Fibroblast of pulmonary artery (primary cell): Measurements from ENCODE around the gene ARMH1.
A peak's percentile ranks its signal among the peaks of the same experiment; 100 is the strongest.

Experiments used
- DNase-seq: peaks from one replicate; pipeline ENCODE4 v3.0.0-alpha.2; 2010; ENCODE audit warnings: low read depth
- H3K4me3 ChIP-seq: replicated peaks from 2 replicates; pipeline ENCODE4 v1.5.1; 2011; ENCODE audit warnings: low read depth, mild to moderate bottlenecking, control low read depth, low read length, moderate library complexity
- CTCF ChIP-seq: IDR thresholded peaks from 2 replicates; pipeline ENCODE4 v1.5.1; 2011; ENCODE audit warnings: mild to moderate bottlenecking, control low read depth, low read length, inconsistent platforms; ENCODE audit errors: missing control alignments

Gene ARMH1

GRCh38 chr1:44723496-44724295 is 49.2 kb downstream of the ARMH1 start:
- H3K4me3 ChIP-seq: no peak overlapping the region
- TF ChIP-seq CTCF: no peak
- DNase-seq: no peak

GRCh38 chr1:44724296-44724954 is 49.9 kb downstream of the ARMH1 start:
- H3K4me3 ChIP-seq: no peak overlapping the region
- DNase-seq: no peak
- no peak for TF ChIP-seq CTCF

GRCh38 chr1:44724955-44725698 is 50.6 kb downstream of the ARMH1 start:
- no peak for DNase-seq
- H3K4me3 ChIP-seq: no peak overlapping the region
- no peak for TF ChIP-seq CTCF

GRCh38 chr1:44730741-44731512 is 56.4 kb downstream of the ARMH1 start, which contains the start of gene RNU5D-1:
TSS of gene RNU5D-1 (minus strand) at chr1:44731170.
- H3K4me3 ChIP-seq: peak within 1 kb of the TSS; percentile 40
- peak; percentile 81 for TF ChIP-seq CTCF
- peak; percentile 98 for DNase-seq

GRCh38 chr1:44733365-44733764 is 58.9 kb downstream of the ARMH1 start:
- H3K4me3 ChIP-seq: no peak overlapping the region
- DNase-seq: peak; percentile 58
- no peak for TF ChIP-seq CTCF

GRCh38 chr1:44733784-44734183 is 59.3 kb downstream of the ARMH1 start:
- TF ChIP-seq CTCF: no peak
- DNase-seq: no peak
- H3K4me3 ChIP-seq: no peak overlapping the region
